Keratinocyte (primary cell): ENCODE data around the gene ZNF148. TPM values are rescaled to one million over a fixed set of nuclear protein-coding genes. Genes with fewer than 3 reads are reported as not detected.
A peak's percentile ranks its signal among the peaks of the same experiment; 100 is the strongest.

ENCODE experiments used
- DNase-seq: peaks from one replicate; pipeline ENCODE4 v3.0.0-alpha.2; 2011; ENCODE audit warnings: low read depth, missing footprints, low spot score
- FAIRE-seq: peaks from 2 replicates; lab custom pipeline; 2011; peaks lifted over from hg19 to GRCh38; lab: Jason Lieb, UNC
- H2AFZ ChIP-seq: 2 replicates; pipeline ENCODE4 v1.6.0; 2012; ENCODE audit warnings: low read length, control low read depth, inconsistent platforms; ENCODE audit not compliant: control insufficient read depth
- H3K27ac ChIP-seq: 2 replicates; pipeline ENCODE4 v1.5.1; 2011; ENCODE audit warnings: low read length; ENCODE audit not compliant: control insufficient read depth, insufficient read depth
- H3K27me3 ChIP-seq: 3 replicates; pipeline ENCODE4 v1.6.0; 2011; ENCODE audit warnings: low read length; ENCODE audit not compliant: control insufficient read depth, insufficient read depth; ENCODE audit errors: extremely low read depth
- H3K36me3 ChIP-seq, 2 experiments: 2 replicates in 1 of 2; 3 replicates in 1 of 2; pipeline ENCODE4 v1.5.1; 2011; ENCODE audit warnings: low read length in 2 of 2, mild to moderate bottlenecking in 1 of 2; ENCODE audit not compliant: control insufficient read depth in 2 of 2, insufficient read depth in 2 of 2; ENCODE audit errors: extremely low read depth in 1 of 2
- H3K4me1 ChIP-seq: 3 replicates; pipeline ENCODE4 v1.5.1; 2011; ENCODE audit warnings: low read length; ENCODE audit not compliant: control insufficient read depth, insufficient read depth; ENCODE audit errors: extremely low read depth
- H3K4me2 ChIP-seq: 3 replicates; pipeline ENCODE4 v1.6.0; 2011; ENCODE audit warnings: low read depth, low read length; ENCODE audit not compliant: control insufficient read depth, insufficient read depth; ENCODE audit errors: extremely low read depth
- H3K4me3 ChIP-seq, 3 experiments: fragments of 200-600 bp in 1 of 3; sonication (generic) in 1 of 3; 2 replicates in 2 of 3; 3 replicates in 1 of 3; pipeline ENCODE4 v1.5.1; 2011 to 2016; ENCODE audit warnings: low read length in 3 of 3, mild to moderate bottlenecking in 3 of 3, control low read depth in 2 of 3, inconsistent platforms in 1 of 3, low read depth in 1 of 3, mixed read lengths in 1 of 3, mixed run types in 1 of 3, moderate library complexity in 1 of 3; ENCODE audit not compliant: control insufficient read depth in 2 of 3, insufficient read depth in 2 of 3; ENCODE audit errors: extremely low read depth in 1 of 3
- H3K79me2 ChIP-seq: 2 replicates; pipeline ENCODE4 v1.6.0; 2012; ENCODE audit warnings: low read length; ENCODE audit not compliant: control insufficient read depth, insufficient read depth
- H3K9ac ChIP-seq: 3 replicates; pipeline ENCODE4 v1.6.0; 2011; ENCODE audit warnings: low read length; ENCODE audit not compliant: control insufficient read depth, insufficient read depth; ENCODE audit errors: extremely low read depth
- H3K9me1 ChIP-seq: 3 replicates; pipeline ENCODE4 v1.6.0; 2011; ENCODE audit warnings: low read length; ENCODE audit not compliant: control insufficient read depth, insufficient read depth; ENCODE audit errors: extremely low read depth
- H3K9me3 ChIP-seq: 2 replicates; pipeline ENCODE4 v1.5.1; 2012; ENCODE audit warnings: low read depth, low read length; ENCODE audit not compliant: control insufficient read depth
- H4K20me1 ChIP-seq: 3 replicates; pipeline ENCODE4 v1.6.0; 2011; ENCODE audit warnings: low read length; ENCODE audit not compliant: control insufficient read depth, insufficient read depth; ENCODE audit errors: extremely low read depth
- CTCF ChIP-seq, 3 experiments: IDR thresholded peaks in 1 of 3; conservative IDR thresholded peaks in 1 of 3; optimal IDR thresholded peaks in 1 of 3; 2 replicates in 2 of 3; 3 replicates in 1 of 3; pipeline versions ENCODE3 to v1.5.1; 2011; ENCODE audit warnings: low read length in 3 of 3, mild to moderate bottlenecking in 3 of 3, moderate library complexity in 2 of 3, control low read depth in 1 of 3, inconsistent platforms in 1 of 3; ENCODE audit not compliant: insufficient read depth in 2 of 3; ENCODE audit errors: extremely low read depth in 1 of 3
- EZH2 ChIP-seq: IDR thresholded peaks from one replicate; pipeline ENCODE4 v1.6.1; 2012; ENCODE audit warnings: inconsistent platforms, mild to moderate bottlenecking, low read length, moderate library complexity
- dilution Hi-C: fragments of 300-500 bp; cut with MboI; formaldehyde crosslinking; loops from one replicate; pipeline ENCODE4 v1.7.0; 2020; ENCODE audit warnings: low sequenced_read_pairs; ENCODE audit not compliant: extremely low pct_ligation_motif_present
- polyA plus RNA-seq, 5 experiments: library from polyadenylated mRNA; depleted of rRNA in 3 of 5; stranded (reverse) in 3 of 5; stranded (forward) in 1 of 5; unstranded in 1 of 5; fragments of >200 nt; gene quantifications; 1 replicate in 1 of 5; 2 replicates in 3 of 5; 3 replicates in 1 of 5; pipeline versions ENCODE4 v1.2.1 to v1.2.3, GENCODE V29; 2011 to 2012; ENCODE audit warnings: missing spikeins in 2 of 5, low read depth in 1 of 5, low replicate concordance in 1 of 5

ZNF148 gene
- polyA plus RNA-seq, 1 donor (not counting 4 experiments of a cell fraction or from before 2014, with no cell fraction given), result 21.4 TPM

- FAIRE-seq (peak; percentile 39), DNase-seq (no peak)
- no peak overlapping the region for H3K27ac ChIP-seq
- no peaks in the 10 kb centered on the region for H3K36me3 ChIP-seq
- peak overlapping the region; percentile 49 for H3K4me2 ChIP-seq
- no peaks in the 10 kb centered on the region for H3K9me1 ChIP-seq
- H3K9ac ChIP-seq, result no peak overlapping the region
- no peak for TF ChIP-seq EZH2
- TF ChIP-seq CTCF (optimal IDR thresholded peaks at IDR 0.05 in 1 of 3, IDR thresholded peaks at IDR 0.05 in 1 of 3, conservative IDR thresholded peaks at IDR 0.05 in 1 of 3; ENCODE audit: extremely low read depth in 1 of 3, insufficient read depth in 2 of 3, low read length in 3 of 3), result no peak
- no peak overlapping the region for H3K4me3 ChIP-seq
- peaks cover 10% of the 10 kb centered on the region for H3K4me1 ChIP-seq
- no peaks in the 10 kb centered on the region for H3K79me2 ChIP-seq
- H4K20me1 ChIP-seq, result no peaks in the 10 kb centered on the region
- no peak overlapping the region for H2AFZ ChIP-seq
- dilution Hi-C loops, result no loop called here
- no peaks in the 10 kb centered on the region for H3K9me3 ChIP-seq
- no peaks in the 10 kb centered on the region for H3K27me3 ChIP-seq
These were observed 6.6 kb upstream of the ZNF148 start for GRCh38 chr3:125381743-125382142.

- Histone ChIP-seq H3K9ac (no peak overlapping the region), H3K4me1 (peaks cover 14% of the 10 kb centered on the region), H4K20me1 (no peaks in the 10 kb centered on the region), H3K4me3 (no peak overlapping the region), H3K79me2 (no peaks in the 10 kb centered on the region), H3K27ac (no peak overlapping the region), H3K9me3 (no peaks in the 10 kb centered on the region), H3K36me3 (no peaks in the 10 kb centered on the region), H3K4me2 (peak overlapping the region; percentile 49), H3K27me3 (no peaks in the 10 kb centered on the region), H3K9me1 (no peaks in the 10 kb centered on the region), H2AFZ (no peak overlapping the region)
- no peak for DNase-seq
- dilution Hi-C loops, result no loop called here
- FAIRE-seq, result no peak
- TF ChIP-seq CTCF (optimal IDR thresholded peaks at IDR 0.05 in 1 of 3, IDR thresholded peaks at IDR 0.05 in 1 of 3, conservative IDR thresholded peaks at IDR 0.05 in 1 of 3; ENCODE audit: extremely low read depth in 1 of 3, insufficient read depth in 2 of 3, low read length in 3 of 3), result no peak
- no peak for TF ChIP-seq EZH2
These were observed 6.2 kb upstream of the ZNF148 start for GRCh38 chr3:125381314-125381713.
